ENCODE measurements around the gene FAR2. TPM values are rescaled to one million over a fixed set of nuclear protein-coding genes. Genes with fewer than 3 reads are reported as not detected.
"Not testable (repeated sequence)": the region's sequence is repeated elsewhere in the genome, so short reads cannot be mapped to it uniquely, and the experiment has no call there.

Gene FAR2
- total and polyA plus RNA-seq, 12 donors = 1.4 to 6.7 (median 2.6) TPM

DNA sequence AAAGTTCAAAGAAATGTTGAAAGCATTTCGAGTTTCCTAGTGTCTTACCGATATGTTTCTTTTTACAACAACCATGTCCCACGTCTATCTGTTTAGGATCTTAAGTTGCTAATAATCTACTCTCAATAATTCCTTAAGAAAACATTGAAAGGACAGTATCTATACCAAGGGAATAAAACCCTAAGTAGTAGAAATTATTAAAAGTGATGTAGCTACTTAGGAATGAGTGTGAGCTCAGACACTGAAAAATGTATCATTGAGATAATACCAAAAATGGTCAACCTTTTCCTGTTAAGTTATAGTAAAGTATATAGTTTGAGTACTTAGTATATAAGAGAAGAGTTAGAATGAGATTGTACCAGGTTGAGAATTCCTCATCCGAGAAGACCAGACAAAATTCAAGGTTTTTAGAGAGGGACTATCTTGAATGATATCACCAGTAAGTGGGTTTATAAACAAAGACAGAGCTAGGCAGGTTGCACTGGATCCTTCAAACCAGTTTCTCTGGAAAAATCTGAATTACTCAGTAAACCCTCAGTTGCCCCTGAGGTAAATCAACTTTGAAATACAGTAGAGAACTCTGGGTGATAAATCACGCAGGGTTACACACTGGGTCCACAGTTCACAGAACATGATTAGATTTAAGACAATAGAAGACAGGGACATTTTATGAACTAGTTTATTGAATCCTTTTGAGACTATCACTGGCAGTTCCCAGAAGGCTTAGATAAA is 135.1 kb downstream of the FAR2 start:
- Histone ChIP-seq H3K4me1 (peaks cover 0 to 26% (median 5%) of the 10 kb centered on the region in 9 donors), H3K4me3 (no peak overlapping the region), H3K9me3 (peaks cover 0 to 7% (median 0%) of the 10 kb centered on the region in 11 donors), H3K27me3 (no peaks in the 10 kb centered on the region), H3K27ac (no peak overlapping the region), H3K36me3 (peaks cover 0 to 3% (median 0%) of the 10 kb centered on the region in 9 donors)
- intact Hi-C loops (cut with DNase I) = no loop called here
- no peak for ATAC-seq
- 78 to 86% methylated on average over 5 of the region's 5 CpGs for WGBS, 2 donors
- no peak for DNase-seq
- no peak for TF ChIP-seq CTCF (IDR thresholded peaks at IDR 0.05)

DNA sequence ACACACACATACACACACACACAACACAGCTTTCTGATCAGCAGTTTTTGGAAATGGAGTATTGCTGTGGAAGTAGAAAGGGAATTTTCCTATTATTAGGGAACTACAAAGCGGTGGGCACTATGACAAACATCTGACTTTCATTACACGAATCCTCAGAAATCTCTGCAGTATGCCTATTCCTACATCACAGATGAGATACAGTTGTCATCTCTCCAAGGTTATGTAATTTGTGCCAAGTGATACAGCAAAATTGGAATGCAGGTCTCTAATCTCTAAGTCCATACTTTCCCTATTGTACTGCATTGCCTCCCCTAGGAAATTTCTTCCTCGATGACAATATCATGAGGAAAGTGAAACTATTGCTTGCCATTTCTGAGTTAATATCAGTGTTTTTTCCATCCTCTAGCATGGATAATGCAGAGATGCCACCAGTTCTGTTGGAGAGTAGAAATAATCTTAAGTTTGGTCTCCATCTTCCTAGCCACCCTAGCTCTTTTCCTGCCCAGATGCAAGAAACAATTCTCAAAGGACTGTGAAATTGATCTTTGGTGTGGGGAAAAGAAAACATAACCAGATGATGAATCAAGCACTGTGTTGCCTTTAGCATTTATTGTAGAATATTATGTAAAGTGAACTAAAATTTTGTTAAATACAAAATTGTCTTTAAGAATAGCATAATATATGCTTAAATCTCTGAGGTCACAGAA is 137.2 kb downstream of the FAR2 start:
- H3K4me3 ChIP-seq = no peak overlapping the region
- H3K9me3 ChIP-seq = peaks cover 0 to 14% (median 0%) of the 10 kb centered on the region in 11 donors
- H3K4me1 ChIP-seq = peaks cover 0 to 17% (median 5%) of the 10 kb centered on the region in 9 donors
- DNase-seq = no peak
- intact Hi-C loops (cut with DNase I) = no loop called here
- ATAC-seq = no peak
- peaks cover 0 to 3% (median 0%) of the 10 kb centered on the region in 9 donors for H3K36me3 ChIP-seq
- H3K27ac ChIP-seq = no peak overlapping the region
- 38 to 54% methylated on average over 3 of the region's 3 CpGs for WGBS, 2 donors
- no peaks in the 10 kb centered on the region for H3K27me3 ChIP-seq
- TF ChIP-seq CTCF (IDR thresholded peaks at IDR 0.05) = no peak

GRCh38 chr12:29287622-29288021 is 138.5 kb downstream of the FAR2 start:
- Histone ChIP-seq H3K9me3 (peaks cover 0 to 14% (median 0%) of the 10 kb centered on the region in 11 donors), H3K36me3 (peaks cover 0 to 3% (median 0%) of the 10 kb centered on the region in 9 donors), H3K4me3 (no peak overlapping the region), H3K27me3 (no peaks in the 10 kb centered on the region), H3K27ac (no peak overlapping the region), H3K4me1 (peaks cover 0 to 7% (median under 1%) of the 10 kb centered on the region in 9 donors)
- ATAC-seq (no peak), DNase-seq (no peak)
- no peak for TF ChIP-seq CTCF (IDR thresholded peaks at IDR 0.05)
- intact Hi-C loops (cut with DNase I) = no loop called here
- 79 to 88% methylated on average over 1 of the region's 1 CpG for WGBS, 2 donors

DNA sequence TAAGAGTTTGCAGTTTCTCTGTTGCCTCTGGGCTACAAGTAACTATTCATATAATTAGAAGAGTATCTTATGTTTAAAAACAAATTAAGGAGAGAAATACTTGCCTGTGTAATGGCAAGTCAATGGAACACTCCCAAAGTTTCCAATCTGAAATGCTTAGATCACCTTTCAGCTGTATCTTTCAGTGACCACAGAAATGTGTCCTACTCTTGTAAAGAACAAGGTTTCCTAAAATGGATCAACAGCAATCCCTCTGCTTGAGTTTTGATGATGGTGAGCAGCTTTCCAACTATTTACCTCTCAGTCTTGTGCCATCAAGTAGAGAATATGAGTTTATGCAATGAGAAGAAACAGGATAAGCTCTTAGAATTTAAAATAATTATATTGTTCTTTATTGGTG is 139.0 kb downstream of the FAR2 start:
- H3K27ac ChIP-seq = no peak overlapping the region
- H3K4me3 ChIP-seq = no peak overlapping the region
- peaks cover 0 to 7% (median 0%) of the 10 kb centered on the region in 9 donors for H3K4me1 ChIP-seq
- TF ChIP-seq CTCF (IDR thresholded peaks at IDR 0.05) = no peak
- peaks cover 0 to 3% (median 0%) of the 10 kb centered on the region in 9 donors for H3K36me3 ChIP-seq
- DNase-seq (no peak), ATAC-seq (no peak)
- no peaks in the 10 kb centered on the region for H3K27me3 ChIP-seq
- peaks cover 0 to 14% (median 0%) of the 10 kb centered on the region in 11 donors for H3K9me3 ChIP-seq
- intact Hi-C loops (cut with DNase I) = no loop called here

DNA sequence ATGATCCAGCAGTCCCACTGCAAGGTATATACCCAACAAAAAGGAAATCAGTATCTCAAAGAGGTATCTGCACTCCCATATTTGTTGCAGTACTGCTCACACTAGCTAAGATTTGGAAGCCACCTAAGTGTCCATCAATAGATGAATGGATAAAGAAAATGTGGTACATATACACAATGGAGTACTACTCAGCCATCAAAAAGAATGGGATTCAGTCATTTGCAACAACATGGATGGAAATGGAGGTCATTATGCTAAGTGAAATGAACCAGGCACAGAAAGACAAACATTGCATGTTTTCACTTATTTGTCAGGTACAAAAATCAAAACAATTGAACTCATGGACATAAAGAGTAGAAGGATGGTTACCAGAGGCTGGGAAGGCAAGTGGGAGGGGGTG is 141.4 kb downstream of the FAR2 start:
- ATAC-seq; H3K36me3 ChIP-seq; H3K27ac ChIP-seq; intact Hi-C loops (cut with DNase I); H3K4me3 ChIP-seq; H3K4me1 ChIP-seq; DNase-seq; H3K27me3 ChIP-seq: not testable (repeated sequence)
- H3K9me3 ChIP-seq = peaks cover 0 to 14% (median 0%) of the 10 kb centered on the region in 11 donors
